A549 treated with AZD9567 at 1 μM for 4 hours (cell line): Measurements from ENCODE around the gene MRGPRG. TPM values are rescaled to one million over a fixed set of nuclear protein-coding genes. Genes with fewer than 3 reads are reported as not detected.

Experiments used
- total RNA-seq: library from RNA; stranded (reverse); fragments of 200-300 nt; extraction: Qiagen RNA extraction; gene quantifications from 5 replicates; pipeline ENCODE4 v1.2.3, GENCODE V29; 2022; ENCODE audit not compliant: insufficient read depth

MRGPRG gene
- total RNA-seq, result not detected in 5 replicates

GRCh38 chr11:3218483-3219280, at the start of gene MRGPRG:
Gene MRGPRG (minus strand): TSS chr11:3218813. CDS start chr11:3218813, 0 bp downstream.

GRCh38 chr11:3231851-3232744, 13.5 kb upstream of the MRGPRG start, which contains the start of gene MRGPRE:
Gene MRGPRE (minus strand): TSS chr11:3232417. CDS start chr11:3228799, 3,618 bp downstream.

Other genes starting within 250 kb of the MRGPRG start
- gene NAP1L4, start 226.5 kb downstream of the MRGPRG start, total RNA-seq, result 113 to 129 TPM (median 122 TPM) in 5 replicates
- 54.6 to 74.8 TPM (median 62.0 TPM) in 5 replicates for gene CARS1, start 161.4 kb downstream of the MRGPRG start, total RNA-seq
- gene OSBPL5, start 53.5 kb downstream of the MRGPRG start, total RNA-seq, result 6.1 to 9.1 TPM (median 8.1 TPM) in 5 replicates
- 0.10 to 0.11 TPM in 2 of 5 replicates, not detected in the others for gene MRGPRE, start 13.6 kb upstream of the MRGPRG start, total RNA-seq
- 15.8 to 20.8 TPM (median 19.6 TPM) in 5 replicates for gene ZNF195, start 160.3 kb upstream of the MRGPRG start, total RNA-seq